Lung (tissue), 12 donors: ENCODE data around the gene CASP7. TPM values are rescaled to one million over a fixed set of nuclear protein-coding genes. Genes with fewer than 3 reads are reported as not detected.

Source experiments
- ATAC-seq: fragments of 200-7000 bp; cut with Tn5 transposase; one replicate; pipeline ENCODE4 v1.9.1; 2020; ENCODE audit warnings: moderate number of reproducible peaks; ENCODE audit not compliant: insufficient read depth, low FRiP score
- DNase-seq, 3 donors: peaks; one replicate each; pipeline ENCODE4 v3.0.0-alpha.2; 2013 to 2017
- H3K27ac ChIP-seq, 2 donors: one replicate each; pipeline ENCODE4 v1.5.1; 2013; ENCODE audit warnings: mild to moderate bottlenecking in 2 of 2, moderate library complexity in 2 of 2, control low read depth in 1 of 2, inconsistent platforms in 1 of 2, low read depth in 1 of 2, low read length in 1 of 2
- H3K27me3 ChIP-seq, 3 donors: one replicate each; pipeline ENCODE4 v1.5.1; 2013; ENCODE audit warnings: low read length in 2 of 3; ENCODE audit not compliant: control insufficient read depth in 3 of 3, insufficient read depth in 3 of 3
- H3K36me3 ChIP-seq, 4 donors: one replicate each; pipeline ENCODE4 v1.5.1; 2013; ENCODE audit warnings: low read length in 4 of 4, mild to moderate bottlenecking in 1 of 4, moderate library complexity in 1 of 4; ENCODE audit not compliant: control insufficient read depth in 4 of 4, insufficient read depth in 4 of 4
- H3K4me1 ChIP-seq, 5 donors: one replicate each; pipeline ENCODE4 v1.5.1; 2013; ENCODE audit warnings: low read length in 5 of 5, mild to moderate bottlenecking in 2 of 5, moderate library complexity in 1 of 5; ENCODE audit not compliant: control insufficient read depth in 5 of 5, insufficient read depth in 5 of 5
- H3K4me3 ChIP-seq: one replicate; pipeline ENCODE4 v1.5.1; 2013; ENCODE audit warnings: mild to moderate bottlenecking, control low read depth, moderate library complexity
- H3K9ac ChIP-seq, 2 donors: one replicate each; pipeline ENCODE4 v1.5.1; 2013; ENCODE audit warnings: low read length in 2 of 2, control low read depth in 1 of 2; ENCODE audit not compliant: insufficient read depth in 1 of 2
- H3K9me3 ChIP-seq, 4 donors: one replicate each; pipeline ENCODE4 v1.5.1; 2013; ENCODE audit warnings: low read length in 3 of 4, mild to moderate bottlenecking in 1 of 4, moderate library complexity in 1 of 4; ENCODE audit not compliant: control insufficient read depth in 4 of 4, insufficient read depth in 3 of 4
- CTCF ChIP-seq: IDR thresholded peaks from 2 replicates; pipeline ENCODE4 v1.5.1; 2012; ENCODE audit warnings: mild to moderate bottlenecking; ENCODE audit errors: control extremely low read depth, extremely low read depth
- WGBS, 2 donors: extraction: QIAGEN DNeasy Blood & Tissue Kit; methylation state at CpG; one replicate each; pipeline ENCODE4 v1.1.7; 2013; 5-methylcytosine and 5-hydroxymethylcytosine counted together
- polyA plus RNA-seq, 2 donors: library from polyadenylated mRNA; stranded (reverse); fragments of 200-250 nt; gene quantifications; one replicate each; pipeline ENCODE4 v1.2.1, GENCODE V29; 2013
- total RNA-seq, 2 donors: library from RNA; depleted of rRNA in 1 of 2; stranded (reverse); fragments of >200 nt in 1 of 2; gene quantifications; one replicate each; pipeline ENCODE4 v1.2.1, GENCODE V29; 2014 to 2021
- donor health status: control.
- donor health status: control.
- donor health status: Bipolar disorder and iron deficiency.
- donor health status: healthy.
- donor health status: DM: yes; HTN: yes; CAD: no.

The CASP7 gene
- total and polyA plus RNA-seq, 4 donors: 15.4 to 48.2 (median 26.6) TPM

- no peak for DNase-seq
- ATAC-seq: no peak
- Histone ChIP-seq H3K9me3 (peaks cover 7 to 39% (median 12%) of the 10 kb centered on the region in 4 donors), H3K9ac (no peak overlapping the region), H3K27ac (no peak overlapping the region), H3K27me3 (no peaks in the 10 kb centered on the region), H3K36me3 (peaks cover 6 to 34% (median 12%) of the 10 kb centered on the region in 4 donors), H3K4me1 (peaks cover 0 to 10% (median 0%) of the 10 kb centered on the region in 5 donors), H3K4me3 (no peak overlapping the region)
- 67 to 82% methylated on average over 3 of the region's 3 CpGs for WGBS, 2 donors
- TF ChIP-seq CTCF: no peak
Measured at GRCh38 chr10:113689574-113689973, 9.9 kb downstream of the CASP7 start.

- Histone ChIP-seq H3K4me3 (no peak overlapping the region), H3K4me1 (peaks cover 0 to 10% (median 0%) of the 10 kb centered on the region in 5 donors), H3K27me3 (no peaks in the 10 kb centered on the region), H3K9ac (no peak overlapping the region), H3K27ac (no peak overlapping the region), H3K9me3 (peaks cover 7 to 35% (median 10%) of the 10 kb centered on the region in 4 donors), H3K36me3 (peaks cover 6 to 34% (median 12%) of the 10 kb centered on the region in 4 donors)
- WGBS, 2 donors: 64 to 67% methylated on average over 3 of the region's 3 CpGs
- no peak for DNase-seq
- no peak for ATAC-seq
- no peak for TF ChIP-seq CTCF
Measured at GRCh38 chr10:113690749-113691148, 11.0 kb downstream of the CASP7 start.

GRCh38 chr10:113691381-113691780 is 11.7 kb downstream of the CASP7 start:
- no peak overlapping the region for H3K9ac ChIP-seq
- no peak for TF ChIP-seq CTCF
- no peaks in the 10 kb centered on the region for H3K27me3 ChIP-seq
- WGBS, 2 donors: 74 to 100% methylated on average over 2 of the region's 2 CpGs
- no peak overlapping the region for H3K27ac ChIP-seq
- peaks cover 6 to 34% (median 12%) of the 10 kb centered on the region in 4 donors for H3K36me3 ChIP-seq
- ATAC-seq (no peak), DNase-seq (no peak)
- H3K9me3 ChIP-seq: peaks cover 7 to 35% (median 10%) of the 10 kb centered on the region in 4 donors
- H3K4me3 ChIP-seq: no peak overlapping the region
- H3K4me1 ChIP-seq: peaks cover 0 to 10% (median 0%) of the 10 kb centered on the region in 5 donors

- ATAC-seq: no peak
- H3K27me3 ChIP-seq: no peaks in the 10 kb centered on the region
- peaks cover 0 to 10% (median 0%) of the 10 kb centered on the region in 5 donors for H3K4me1 ChIP-seq
- no peak for DNase-seq
- peaks cover 7 to 30% (median 10%) of the 10 kb centered on the region in 4 donors for H3K9me3 ChIP-seq
- H3K27ac ChIP-seq: no peak overlapping the region
- H3K9ac ChIP-seq: no peak overlapping the region
- peaks cover 6 to 34% (median 14%) of the 10 kb centered on the region in 4 donors for H3K36me3 ChIP-seq
- WGBS, 2 donors: 93 to 96% methylated on average over 6 of the region's 6 CpGs
- H3K4me3 ChIP-seq: no peak overlapping the region
- no peak for TF ChIP-seq CTCF
Measured at GRCh38 chr10:113692271-113692670, 12.6 kb downstream of the CASP7 start.
